Testis (tissue), 2 donors: ENCODE results near the gene FURIN.

Source experiments
- POLR2A ChIP-seq: fragments of 450-650 bp; IDR thresholded peaks from one replicate; pipeline ENCODE4 v1.6.1; 2017; ENCODE audit warnings: antibody characterized with exemption, mild to moderate bottlenecking, moderate library complexity
- TF ChIP-seq, protein P1 (sequence below), 3 experiments: fragments of 450-650 bp in 2 of 3; fragments of 200-600 bp in 1 of 3; sonication (generic) in 1 of 3; IDR thresholded peaks; one replicate each; pipeline ENCODE4 v1.5.1; 2016 to 2019; ENCODE audit warnings: antibody characterized with exemption in 3 of 3, mild to moderate bottlenecking in 2 of 3, moderate library complexity in 1 of 3

DNA sequence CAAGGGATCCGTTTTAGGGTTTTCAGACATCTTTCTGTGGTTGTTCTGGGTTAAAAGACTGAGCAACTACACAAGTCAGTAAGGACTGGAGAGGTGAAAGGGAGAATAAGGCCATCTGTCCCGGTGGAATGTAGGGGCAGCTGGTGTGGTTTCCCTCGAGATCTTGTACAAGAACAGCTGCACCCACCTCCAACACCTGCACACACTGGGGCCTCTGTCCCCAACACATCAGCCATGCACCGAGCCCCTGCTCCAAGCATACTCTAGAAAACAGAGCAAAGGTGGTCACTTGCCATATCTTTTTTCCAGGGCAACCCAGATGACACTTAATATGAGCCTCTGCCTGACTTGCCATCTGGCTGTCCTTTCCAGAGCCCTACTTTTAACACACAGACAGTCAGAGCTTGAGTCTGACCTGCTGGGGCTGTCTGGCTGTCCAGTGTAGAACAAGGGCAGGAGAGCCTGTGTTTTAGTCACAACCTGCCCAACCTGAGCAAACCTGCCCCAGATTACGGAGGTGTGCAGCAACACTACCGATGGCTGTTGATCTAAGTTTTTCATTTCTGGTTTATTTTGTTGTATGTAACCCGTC is 46.9 kb downstream of the FURIN start:
- TF ChIP-seq, protein P1, sequence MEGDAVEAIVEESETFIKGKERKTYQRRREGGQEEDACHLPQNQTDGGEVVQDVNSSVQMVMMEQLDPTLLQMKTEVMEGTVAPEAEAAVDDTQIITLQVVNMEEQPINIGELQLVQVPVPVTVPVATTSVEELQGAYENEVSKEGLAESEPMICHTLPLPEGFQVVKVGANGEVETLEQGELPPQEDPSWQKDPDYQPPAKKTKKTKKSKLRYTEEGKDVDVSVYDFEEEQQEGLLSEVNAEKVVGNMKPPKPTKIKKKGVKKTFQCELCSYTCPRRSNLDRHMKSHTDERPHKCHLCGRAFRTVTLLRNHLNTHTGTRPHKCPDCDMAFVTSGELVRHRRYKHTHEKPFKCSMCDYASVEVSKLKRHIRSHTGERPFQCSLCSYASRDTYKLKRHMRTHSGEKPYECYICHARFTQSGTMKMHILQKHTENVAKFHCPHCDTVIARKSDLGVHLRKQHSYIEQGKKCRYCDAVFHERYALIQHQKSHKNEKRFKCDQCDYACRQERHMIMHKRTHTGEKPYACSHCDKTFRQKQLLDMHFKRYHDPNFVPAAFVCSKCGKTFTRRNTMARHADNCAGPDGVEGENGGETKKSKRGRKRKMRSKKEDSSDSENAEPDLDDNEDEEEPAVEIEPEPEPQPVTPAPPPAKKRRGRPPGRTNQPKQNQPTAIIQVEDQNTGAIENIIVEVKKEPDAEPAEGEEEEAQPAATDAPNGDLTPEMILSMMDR (IDR thresholded peaks at IDR 0.05) = no peak
- no peak for TF ChIP-seq POLR2A
